DND-41 (cell line): ENCODE data around the gene MSL1.

ENCODE experiments used
- ATAC-seq: fragments of 200-7000 bp; cut with Tn5 transposase; 3 replicates; pipeline ENCODE4 v1.9.1; 2021; ENCODE audit warnings: low read depth; ENCODE audit not compliant: insufficient read depth
- DNase-seq: peaks from one replicate; pipeline ENCODE4 v3.0.0-alpha.2; 2020
- H2AFZ ChIP-seq: 2 replicates; pipeline ENCODE4 v1.6.0; 2012; ENCODE audit warnings: low read depth, low read length
- H3K27ac ChIP-seq: 2 replicates; pipeline ENCODE4 v1.5.1; 2012; ENCODE audit warnings: low read length, inconsistent platforms
- H3K27me3 ChIP-seq: fragments of 200-600 bp; sonication (generic); 2 replicates; pipeline ENCODE4 v1.6.0; 2012; ENCODE audit warnings: low read length, mild to moderate bottlenecking, inconsistent platforms; ENCODE audit not compliant: insufficient read depth, poor library complexity
- H3K36me3 ChIP-seq: 2 replicates; pipeline ENCODE4 v1.5.1; 2012; ENCODE audit warnings: low read length, inconsistent platforms; ENCODE audit not compliant: insufficient read depth
- H3K4me1 ChIP-seq: 2 replicates; pipeline ENCODE4 v1.5.1; 2012; ENCODE audit warnings: mild to moderate bottlenecking, low read length; ENCODE audit not compliant: insufficient read depth
- H3K4me2 ChIP-seq: 2 replicates; pipeline ENCODE4 v1.6.0; 2012; ENCODE audit warnings: mild to moderate bottlenecking, moderate library complexity, low read length, inconsistent platforms; ENCODE audit not compliant: insufficient read depth
- H3K4me3 ChIP-seq, 2 experiments: fragments of 200-600 bp in 1 of 2; shearing (Covaris generic) in 1 of 2; 2 replicates each; pipeline ENCODE4 v1.5.1; 2012 to 2016; ENCODE audit warnings: inconsistent platforms in 2 of 2, low read length in 2 of 2, mild to moderate bottlenecking in 2 of 2, low read depth in 1 of 2, moderate library complexity in 1 of 2
- H3K79me2 ChIP-seq: 2 replicates; pipeline ENCODE4 v1.6.0; 2012; ENCODE audit warnings: low read length, inconsistent platforms; ENCODE audit not compliant: insufficient read depth
- H3K9ac ChIP-seq: 2 replicates; pipeline ENCODE4 v1.6.0; 2012; ENCODE audit warnings: low read depth, mild to moderate bottlenecking, inconsistent platforms, low read length, moderate library complexity
- H3K9me3 ChIP-seq: 2 replicates; pipeline ENCODE4 v1.5.1; 2012; ENCODE audit warnings: low read length, moderate library complexity, mild to moderate bottlenecking, inconsistent platforms; ENCODE audit not compliant: insufficient read depth, severe bottlenecking
- H4K20me1 ChIP-seq: 2 replicates; pipeline ENCODE4 v1.6.0; 2012; ENCODE audit warnings: low read length; ENCODE audit not compliant: insufficient read depth
- CTCF ChIP-seq: IDR thresholded peaks from 2 replicates; pipeline ENCODE4 v1.5.1; 2012; ENCODE audit warnings: borderline replicate concordance, low read length, moderate library complexity, mild to moderate bottlenecking; ENCODE audit not compliant: poor library complexity, severe bottlenecking; ENCODE audit errors: extremely low read depth
- EZH2 ChIP-seq: IDR thresholded peaks from 3 replicates; pipeline ENCODE4 v1.6.1; 2012; ENCODE audit warnings: borderline replicate concordance, low read depth, mild to moderate bottlenecking, moderate library complexity, low read length, inconsistent platforms; ENCODE audit not compliant: severe bottlenecking

The MSL1 gene

GRCh38 chr17:40095944-40096791 is 25.6 kb upstream of the MSL1 start:
- peaks cover 48% of the 10 kb centered on the region for H3K36me3 ChIP-seq
- no peak overlapping the region for H2AFZ ChIP-seq
- ATAC-seq (peak; percentile 2; the same call in 1 of the 3 replicates), DNase-seq (peak; percentile 67)
- H4K20me1 ChIP-seq = no peaks in the 10 kb centered on the region
- peaks cover 18% of the 10 kb centered on the region for H3K79me2 ChIP-seq
- H3K4me1 ChIP-seq = peaks cover 38% of the 10 kb centered on the region
- no peaks in the 10 kb centered on the region for H3K9me3 ChIP-seq
- H3K4me3 ChIP-seq = no peak overlapping the region
- H3K4me2 ChIP-seq = no peak overlapping the region
- TF ChIP-seq EZH2 (no peak), CTCF (no peak)
- no peak overlapping the region for H3K9ac ChIP-seq
- H3K27ac ChIP-seq = no peak overlapping the region
- no peaks in the 10 kb centered on the region for H3K27me3 ChIP-seq

- no peaks in the 10 kb centered on the region for H4K20me1 ChIP-seq
- peaks cover 41% of the 10 kb centered on the region for H3K4me1 ChIP-seq
- H3K4me3 ChIP-seq = no peak overlapping the region
- H3K4me2 ChIP-seq = no peak overlapping the region
- no peak for ATAC-seq
- no peak for TF ChIP-seq CTCF
- no peak for TF ChIP-seq EZH2
- H3K36me3 ChIP-seq = peaks cover 48% of the 10 kb centered on the region
- no peak overlapping the region for H3K9ac ChIP-seq
- no peaks in the 10 kb centered on the region for H3K9me3 ChIP-seq
- H2AFZ ChIP-seq = no peak overlapping the region
- DNase-seq = no peak
- no peak overlapping the region for H3K27ac ChIP-seq
- no peaks in the 10 kb centered on the region for H3K27me3 ChIP-seq
- peaks cover 18% of the 10 kb centered on the region for H3K79me2 ChIP-seq
Measured at GRCh38 chr17:40097087-40097486, 24.7 kb upstream of the MSL1 start.

GRCh38 chr17:40097931-40098845 is 23.6 kb upstream of the MSL1 start:
- DNase-seq (no peak), ATAC-seq (no peak)
- H3K27ac ChIP-seq = peak overlapping the region; percentile 88
- H3K4me1 ChIP-seq = peaks cover 44% of the 10 kb centered on the region
- peak overlapping the region in 1 of 2 experiments; percentile 45; a peak in 2 of 4 replicates for H3K4me3 ChIP-seq
- H3K79me2 ChIP-seq = peaks cover 18% of the 10 kb centered on the region
- H3K36me3 ChIP-seq = peaks cover 42% of the 10 kb centered on the region
- H3K9ac ChIP-seq = peak overlapping the region; percentile 43
- H3K4me2 ChIP-seq = peak overlapping the region; percentile 97
- no peaks in the 10 kb centered on the region for H3K9me3 ChIP-seq
- TF ChIP-seq CTCF (no peak), EZH2 (no peak)
- no peaks in the 10 kb centered on the region for H4K20me1 ChIP-seq
- H3K27me3 ChIP-seq = no peaks in the 10 kb centered on the region
- peak overlapping the region; percentile 60 for H2AFZ ChIP-seq
